Stimulated activated CD4-positive, alpha-beta T cell treated with anti-CD3 and anti-CD28 coated beads, Interleukin-12 subunit alpha, Interleukin-12 subunit beta, amount 100 ng/mL, for 4 hours (primary cell): ENCODE results near the gene ZNF24.

ENCODE experiments used
- DNase-seq: peaks from one replicate; pipeline ENCODE4 v3.0.0-alpha.2; 2020

ZNF24 gene

DNA sequence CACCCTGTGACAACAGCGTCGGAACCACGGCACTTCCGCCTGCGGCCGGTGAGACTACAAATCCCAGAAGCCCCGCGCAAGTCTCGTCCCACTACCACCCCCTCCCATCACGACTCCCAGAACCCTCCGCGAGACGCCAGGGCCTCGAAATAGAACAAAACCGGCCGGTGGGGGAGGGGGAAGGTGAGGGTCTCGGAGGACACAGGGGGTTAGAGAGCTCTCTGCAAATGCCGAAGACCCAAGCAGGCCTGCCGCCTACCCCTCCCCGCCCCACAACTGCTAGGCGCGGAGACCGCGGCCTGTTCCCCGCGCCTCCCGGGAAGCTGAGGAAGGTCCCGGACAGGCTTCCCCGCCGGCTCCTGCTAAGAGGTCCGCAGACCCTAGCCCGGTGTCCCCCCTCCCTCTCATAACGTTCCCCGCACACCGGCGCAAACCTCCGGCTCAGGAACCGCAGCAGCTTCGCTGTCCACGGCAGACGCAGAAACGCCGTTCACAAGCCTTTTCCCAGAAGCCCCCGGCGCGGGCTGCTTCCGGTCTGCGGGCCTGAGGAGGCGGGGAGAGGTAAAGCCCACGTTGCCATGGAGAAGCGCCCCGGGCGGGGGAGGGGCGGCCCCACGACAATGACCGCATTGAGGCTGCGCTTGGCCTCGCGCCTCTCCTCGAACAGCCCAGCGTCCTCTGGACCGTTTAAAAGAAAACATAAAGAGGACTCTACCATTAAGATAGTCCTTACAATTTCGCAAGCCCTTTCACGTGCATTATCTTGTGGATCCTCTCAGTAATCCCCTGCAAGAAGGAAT is at the start of gene ZNF24:
ZNF24 (minus strand) TSS at position 485 of the 800 bp plus-strand sequence. CDS start 3,770 bp downstream, outside the sequence.
- DNase-seq = peak; percentile 91

DNA sequence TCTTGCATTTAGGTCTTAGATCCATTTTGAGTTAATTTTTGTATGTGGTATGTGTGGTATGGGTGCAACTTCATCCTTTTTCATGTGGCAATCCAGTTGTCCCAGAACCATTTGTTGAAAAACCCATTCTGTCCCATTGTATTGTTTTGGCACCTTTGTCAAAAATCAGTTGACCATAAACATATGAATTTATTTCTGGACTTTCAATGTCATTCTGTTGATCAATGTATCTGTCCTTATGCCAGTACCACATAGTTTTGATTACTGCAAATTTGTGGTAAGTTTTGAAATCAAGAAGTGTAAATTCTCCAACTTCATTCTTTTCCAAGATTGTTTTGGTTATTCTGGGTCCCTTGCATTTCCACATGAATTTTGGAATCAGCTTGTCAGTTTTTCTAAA is 49.5 kb upstream of the ZNF24 start:
- no peak for DNase-seq

DNA sequence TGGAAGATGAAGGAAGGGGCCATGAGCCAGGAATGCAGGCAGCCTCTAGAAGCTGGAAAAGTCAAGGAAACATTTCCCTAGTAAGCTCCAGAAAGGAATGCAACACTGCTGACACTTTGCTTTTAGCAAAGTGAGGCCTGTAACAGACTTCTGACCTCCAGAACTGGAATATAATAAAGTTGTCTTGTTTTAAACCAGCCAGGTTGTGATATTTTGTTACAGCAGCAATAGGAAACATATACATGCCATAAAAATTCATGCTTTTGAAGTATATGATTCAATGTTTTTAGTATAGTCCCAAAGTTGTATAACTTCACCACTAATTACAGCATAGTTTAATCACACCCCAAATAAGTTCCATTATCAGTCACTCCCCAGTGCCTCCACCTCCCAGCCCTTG is 48.2 kb upstream of the ZNF24 start:
- no peak for DNase-seq

DNA sequence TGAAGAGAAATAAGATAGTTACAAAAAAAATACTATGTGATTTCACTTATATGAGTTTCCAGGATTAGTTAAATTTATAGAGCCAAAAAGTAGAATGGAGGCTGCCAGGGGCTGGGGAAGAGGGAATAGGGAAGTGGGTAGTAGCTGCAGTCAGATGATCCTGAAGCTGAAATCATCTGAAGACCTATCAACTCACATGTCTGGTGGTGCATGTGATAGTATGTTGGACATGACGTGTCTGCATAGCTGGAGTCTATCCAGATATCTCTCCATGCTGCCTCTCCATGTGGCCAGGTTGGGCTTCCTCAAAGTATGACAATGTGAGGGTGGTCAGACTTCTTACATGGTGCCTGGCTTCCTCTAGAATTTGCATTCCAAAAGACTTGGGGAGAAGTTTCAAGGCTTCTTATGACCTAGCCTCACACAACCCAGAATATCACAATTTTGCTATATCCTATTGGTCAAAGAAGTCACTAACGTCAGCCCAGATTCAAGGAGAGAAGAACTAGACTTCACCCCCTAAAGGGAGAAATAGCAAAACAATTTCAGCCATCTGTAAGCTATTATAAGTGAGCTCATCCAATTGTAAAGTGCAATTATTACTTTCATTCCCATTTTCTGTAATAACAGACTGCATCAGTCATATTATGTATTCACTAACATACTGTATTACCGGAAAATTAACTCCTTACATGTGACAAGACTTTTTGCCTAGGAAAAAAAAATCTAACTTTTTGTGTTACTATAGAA is 46.9 kb upstream of the ZNF24 start:
- no peak for DNase-seq

DNA sequence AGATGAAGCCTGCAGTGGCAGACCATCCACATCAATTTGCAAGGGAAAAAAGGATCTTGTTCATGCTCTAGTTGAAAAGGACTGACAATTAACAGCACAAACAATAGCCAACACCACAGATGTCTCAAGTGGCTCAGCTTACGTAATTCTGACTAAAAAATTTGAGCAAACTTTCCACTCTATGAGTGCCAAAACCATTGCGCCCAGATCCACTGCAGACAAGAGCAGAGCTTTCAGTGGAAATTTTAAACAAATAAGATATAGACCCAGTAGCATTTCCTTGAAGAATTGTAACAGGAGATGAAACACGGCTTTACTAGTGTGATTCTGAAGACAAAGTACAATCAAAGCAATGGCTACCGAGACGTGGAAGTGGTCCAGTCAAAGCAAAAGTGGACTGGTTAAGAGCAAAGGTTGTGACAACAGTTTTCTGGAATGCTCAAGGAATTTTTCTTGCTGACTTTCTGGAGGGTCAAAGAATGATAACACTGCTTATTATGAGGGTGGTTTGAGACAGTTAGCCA is 44.9 kb upstream of the ZNF24 start:
- DNase-seq = no peak

GRCh38 chr18:35387152-35387571 is 42.9 kb upstream of the ZNF24 start:
- DNase-seq = no peak

- DNase-seq = peak; percentile 40
These were observed 42.4 kb upstream of the ZNF24 start for GRCh38 chr18:35386600-35387100.

DNA sequence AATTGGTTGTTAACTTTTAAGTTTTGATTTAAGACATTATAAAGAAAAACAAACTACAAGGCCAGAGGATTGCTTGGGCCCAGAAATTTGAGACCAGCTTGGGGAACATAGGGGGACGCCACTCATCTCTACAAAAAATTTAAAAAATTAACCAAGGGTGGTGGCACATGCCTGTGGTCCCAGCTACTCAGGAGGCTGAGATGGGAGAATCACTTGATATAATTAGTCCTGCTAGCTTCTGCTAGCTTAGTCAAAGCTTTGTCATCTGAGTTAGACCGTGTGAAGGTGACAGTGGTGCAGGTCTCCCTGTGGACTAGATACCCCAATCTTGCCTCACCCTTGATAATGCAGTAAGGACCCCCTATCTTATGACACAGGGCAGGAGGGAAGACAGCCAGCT is 38.9 kb upstream of the ZNF24 start:
- no peak for DNase-seq

DNA sequence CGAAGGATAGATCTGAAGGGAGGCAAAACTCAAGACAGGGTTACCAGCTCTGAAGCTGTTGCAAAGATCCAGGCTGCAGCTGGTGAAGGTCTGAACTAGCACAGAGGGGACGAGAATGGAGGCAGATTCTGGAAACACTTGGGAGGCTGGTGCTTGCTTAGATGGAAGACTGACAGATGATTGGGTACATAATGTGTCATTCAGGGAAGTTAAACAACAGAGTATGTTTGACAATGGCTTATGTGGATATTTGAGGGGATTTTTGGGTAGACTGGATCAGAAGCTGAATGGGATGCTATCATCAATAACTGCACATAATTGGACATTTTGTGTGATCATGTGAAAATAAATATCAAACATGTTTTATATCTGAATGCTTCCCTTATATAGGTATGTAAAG is 35.2 kb upstream of the ZNF24 start:
- no peak for DNase-seq

- DNase-seq = no peak
These were observed 34.3 kb upstream of the ZNF24 start for GRCh38 chr18:35378574-35378896.

DNA sequence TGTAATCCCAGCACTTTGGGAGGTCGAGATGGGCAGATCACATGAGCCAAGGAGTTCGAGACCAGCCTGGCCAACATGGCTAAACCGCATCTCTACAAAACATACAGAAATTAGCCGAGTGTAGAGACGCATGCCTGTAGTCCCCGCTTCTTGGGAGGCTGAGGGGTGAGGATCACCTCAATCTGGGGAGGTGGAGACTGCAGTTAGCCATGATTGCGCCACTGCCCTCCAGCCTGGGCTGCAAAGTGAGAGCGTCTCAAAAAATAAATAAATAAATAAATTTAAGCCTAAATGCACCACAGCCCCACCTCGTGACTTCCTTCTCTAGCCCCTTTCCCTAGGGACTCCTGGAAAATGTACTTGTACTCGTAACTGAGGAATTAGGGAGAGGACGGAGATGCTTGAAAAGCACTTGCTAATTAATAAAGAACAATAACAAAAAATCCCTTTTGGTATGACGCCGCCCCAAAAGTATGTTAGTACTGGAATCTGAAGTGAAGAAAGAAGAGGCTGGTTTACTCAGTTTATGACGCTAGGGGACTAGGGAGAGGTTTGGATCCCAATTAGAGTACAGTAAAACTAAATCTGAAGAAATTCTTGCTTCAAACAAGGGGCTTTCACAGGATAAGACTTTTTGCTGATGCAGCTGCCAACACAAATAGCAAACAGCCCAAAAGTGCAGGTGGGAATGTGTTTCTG is 33.8 kb upstream of the ZNF24 start:
- no peak for DNase-seq

- peak; percentile 63 for DNase-seq
These were observed 32.8 kb upstream of the ZNF24 start, which contains the start of gene ZNF396 for GRCh38 chr18:35376742-35377695. Gene ZNF396 (minus strand): TSS chr18:35377337. CDS start chr18:35374292, 3,045 bp downstream.

DNA sequence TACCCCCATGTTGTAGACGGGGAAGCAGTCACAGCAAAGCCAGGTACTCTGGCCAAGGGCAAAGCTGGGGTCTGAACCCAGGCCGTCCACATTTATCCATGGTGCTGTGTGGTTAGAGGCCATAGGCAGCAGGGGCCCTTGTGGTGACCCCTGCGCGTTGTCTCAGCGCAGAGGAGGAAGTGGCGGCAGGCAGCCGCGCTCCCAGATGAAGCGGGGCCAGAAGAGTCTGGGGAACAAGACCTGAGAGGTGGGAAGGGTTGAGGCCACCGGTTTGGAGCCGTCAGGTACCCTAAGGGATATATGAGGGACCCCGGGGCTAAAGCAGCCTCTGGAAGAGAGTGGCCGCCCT is 32.1 kb upstream of the ZNF24 start:
- DNase-seq = peak; percentile 8

DNA sequence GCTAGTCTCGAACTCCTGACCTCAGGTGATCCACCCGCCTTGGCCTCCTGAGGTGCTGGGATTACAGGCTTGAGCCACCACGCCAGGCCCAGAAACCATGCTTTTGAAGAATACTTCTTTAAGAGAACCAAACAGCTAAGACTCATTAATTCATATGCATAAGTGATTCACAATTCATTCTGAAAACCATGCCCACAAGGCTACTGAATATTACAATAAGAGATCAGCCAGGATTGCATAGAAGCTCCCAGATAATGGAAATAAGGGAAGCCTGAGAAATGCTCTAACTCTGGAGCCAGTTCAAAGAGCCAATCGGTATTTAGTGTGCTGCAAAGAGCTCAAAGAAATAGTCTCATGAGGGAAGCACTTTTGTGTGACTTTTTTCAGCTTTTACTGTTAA is 30.5 kb upstream of the ZNF24 start:
- DNase-seq = no peak

- no peak for DNase-seq
These were observed 27.4 kb upstream of the ZNF24 start for GRCh38 chr18:35371412-35372195.

GRCh38 chr18:35369126-35369525 is 24.9 kb upstream of the ZNF24 start:
- no peak for DNase-seq

DNA sequence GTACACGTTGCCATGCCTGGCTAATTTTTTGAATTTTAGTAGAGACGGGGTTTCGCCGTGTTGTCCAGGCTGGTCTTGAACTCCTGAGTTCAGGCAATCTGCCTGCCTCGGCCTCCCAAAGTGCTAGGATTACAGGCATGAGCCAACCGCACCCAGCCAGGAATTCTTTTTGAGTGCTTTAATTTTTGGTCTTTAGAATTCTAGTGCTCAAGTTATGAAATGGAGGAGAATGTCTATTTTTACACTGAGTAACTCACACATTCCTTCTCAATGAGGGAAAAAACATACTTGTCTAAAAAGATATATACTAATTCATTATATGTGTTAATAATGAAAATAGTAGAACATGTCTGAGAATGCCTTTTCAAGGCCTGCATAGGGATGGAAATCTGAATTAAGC is 24.4 kb upstream of the ZNF24 start:
- no peak for DNase-seq

- DNase-seq = no peak
These were observed 18.3 kb upstream of the ZNF24 start for GRCh38 chr18:35362531-35362930.

- no peak for DNase-seq
These were observed 17.5 kb upstream of the ZNF24 start for GRCh38 chr18:35361570-35362321.

DNA sequence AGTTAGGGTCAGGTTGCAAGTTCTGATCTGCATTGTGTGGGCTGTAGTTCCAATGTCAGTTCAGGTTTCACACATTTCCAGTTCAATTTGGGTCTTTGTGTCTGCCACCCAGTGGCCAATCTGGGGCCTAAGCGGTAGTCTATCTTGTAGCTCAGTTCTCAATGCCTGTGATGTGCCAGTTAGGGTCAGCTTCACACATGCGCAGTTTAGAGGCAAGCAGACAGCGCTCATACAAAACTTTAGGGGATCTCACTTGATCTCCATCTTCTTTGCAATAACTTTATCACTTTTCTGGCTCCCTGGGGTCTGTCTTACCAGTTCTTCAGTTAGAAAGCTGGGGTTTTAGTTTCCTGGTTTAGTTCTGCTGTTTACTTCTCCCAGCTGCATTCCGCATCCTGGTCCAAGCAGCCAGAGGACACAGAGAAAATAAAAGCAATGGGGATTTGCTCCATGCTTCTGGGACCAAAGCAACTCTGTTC is 11.0 kb upstream of the ZNF24 start:
- peak; percentile 37 for DNase-seq
